Stomach (tissue), 9 donors: ENCODE data around the gene TMEM115. TPM values are rescaled to one million over a fixed set of nuclear protein-coding genes. Genes with fewer than 3 reads are reported as not detected.

ENCODE experiments used
- DNase-seq, 2 donors: peaks; one replicate each; pipeline versions ENCODE4 v3.0.0 to v3.0.0-alpha.2; 2013 to 2019
- H3K27ac ChIP-seq, 5 donors: fragments of 200-600 bp in 4 of 5; sonication (generic) in 4 of 5; one replicate each; pipeline ENCODE4 v1.5.1; 2013 to 2019; ENCODE audit warnings: mild to moderate bottlenecking in 1 of 5, moderate library complexity in 1 of 5
- H3K27me3 ChIP-seq, 3 donors: fragments of 200-600 bp; sonication (generic); one replicate each; pipeline ENCODE4 v1.5.1; 2017 to 2019; ENCODE audit warnings: mixed run types in 1 of 3
- H3K36me3 ChIP-seq, 4 donors: fragments of 200-600 bp; sonication (generic); 1 replicate in 3 of 4; 2 replicates in 1 of 4; pipeline ENCODE4 v1.5.1; 2016 to 2019
- H3K4me1 ChIP-seq, 4 donors: fragments of 200-600 bp; sonication (generic); one replicate each; pipeline ENCODE4 v1.5.1; 2016 to 2019
- H3K4me3 ChIP-seq, 4 donors: fragments of 200-600 bp; sonication (generic) in 3 of 4; one replicate each; pipeline ENCODE4 v1.5.1; 2016 to 2019; ENCODE audit warnings: mild to moderate bottlenecking in 1 of 4
- H3K9me3 ChIP-seq, 4 donors: fragments of 200-600 bp; sonication (generic); one replicate each; pipeline ENCODE4 v1.5.1; 2016 to 2019
- CTCF ChIP-seq, 7 experiments: fragments of 450-650 bp in 4 of 7; fragments of 200-600 bp in 3 of 7; sonication (generic) in 3 of 7; IDR thresholded peaks; one replicate each; pipeline ENCODE4 v1.5.1; 2016 to 2019; ENCODE audit warnings: antibody characterized with exemption in 7 of 7, control low read depth in 2 of 7, mild to moderate bottlenecking in 1 of 7
- EP300 ChIP-seq: sonication (generic); formaldehyde crosslinking; IDR thresholded peaks from one replicate; pipeline ENCODE4 v1.6.1; 2017; ENCODE audit warnings: antibody characterized with exemption
- POLR2A ChIP-seq, 4 donors: fragments of 450-650 bp; IDR thresholded peaks; one replicate each; pipeline ENCODE4 v1.6.1; 2016; ENCODE audit warnings: antibody characterized with exemption in 4 of 4, control low read depth in 2 of 4, mild to moderate bottlenecking in 1 of 4, moderate library complexity in 1 of 4
- POLR2AphosphoS5 ChIP-seq, 3 donors: sonication (generic); formaldehyde crosslinking; IDR thresholded peaks; one replicate each; pipeline ENCODE4 v1.6.1; 2016; ENCODE audit warnings: antibody characterized with exemption in 3 of 3
- WGBS, 5 donors: extraction: QIAGEN DNeasy Blood & Tissue Kit in 3 of 5; methylation state at CpG; one replicate each; pipeline versions ENCODE4 v1.1.5 to v1.1.7; 2013 to 2018; 5-methylcytosine and 5-hydroxymethylcytosine counted together
- intact Hi-C: fragments of 100-400 bp; cut with DNase I; formaldehyde crosslinking; loops from one replicate; pipeline ENCODE4 v1.15.1; 2023; ENCODE audit warnings: low total_unique reads
- polyA plus RNA-seq, 3 donors: library from polyadenylated mRNA; stranded (reverse); fragments of 200-250 nt; gene quantifications; one replicate each; pipeline ENCODE4 v1.2.3, GENCODE V29; 2013
- total RNA-seq, 5 donors: library from RNA; depleted of rRNA; stranded (reverse); fragments of >200 nt; gene quantifications; one replicate each; pipeline versions ENCODE4 v1.1.0 to v1.2.3, GENCODE V29; 2014 to 2016
- donor health status: healthy with polysubstance abuse.
- donor health status: Bipolar disorder and iron deficiency.
- donor health status: healthy.

The TMEM115 gene
- total and polyA plus RNA-seq, 8 donors: 14.6 to 128 (median 27.4) TPM

- H3K27me3 ChIP-seq: peaks cover 0 to 6% (median 0%) of the 10 kb centered on the region in 3 donors
- WGBS, 5 donors: 65 to 75% (median 69%) methylated on average over 5 to 7 of the region's 7 CpGs
- no peak for DNase-seq
- TF ChIP-seq EP300 (no peak), POLR2AphosphoS5 (IDR thresholded peaks at IDR 0.05) (no peak), CTCF (IDR thresholded peaks at IDR 0.05) (no peak), POLR2A (IDR thresholded peaks at IDR 0.05) (no peak)
- no peak overlapping the region for H3K4me3 ChIP-seq
- H3K9me3 ChIP-seq: no peaks in the 10 kb centered on the region
- no peak overlapping the region for H3K27ac ChIP-seq
- intact Hi-C loops: loop anchor here (10.0 kb wide), 1 partner anchor 159 kb away; no protein-coding TSS in a partner anchor
- peaks cover 0 to 6% (median 0%) of the 10 kb centered on the region in 4 donors for H3K36me3 ChIP-seq
- H3K4me1 ChIP-seq: no peaks in the 10 kb centered on the region
Measured at GRCh38 chr3:50375258-50375931, 16.1 kb upstream of the TMEM115 start.

GRCh38 chr3:50374363-50375257 is 15.3 kb upstream of the TMEM115 start:
- Histone ChIP-seq H3K27me3 (peaks cover 0 to 6% (median 0%) of the 10 kb centered on the region in 3 donors), H3K27ac (no peak overlapping the region), H3K4me1 (no peaks in the 10 kb centered on the region), H3K36me3 (peaks cover 0 to 6% (median 0%) of the 10 kb centered on the region in 4 donors), H3K9me3 (no peaks in the 10 kb centered on the region), H3K4me3 (no peak overlapping the region)
- DNase-seq: no peak
- 75 to 83% (median 82%) methylated on average over 13 to 22 of the region's 22 CpGs for WGBS, 5 donors
- intact Hi-C loops: loop anchor here (10.0 kb wide), 1 partner anchor 160 kb away; no protein-coding TSS in a partner anchor
- no peak for TF ChIP-seq POLR2AphosphoS5 (IDR thresholded peaks at IDR 0.05)
- no peak for TF ChIP-seq EP300
- no peak for TF ChIP-seq CTCF (IDR thresholded peaks at IDR 0.05)
- no peak for TF ChIP-seq POLR2A (IDR thresholded peaks at IDR 0.05)

- Histone ChIP-seq H3K27ac (no peak overlapping the region), H3K27me3 (peaks cover 0 to 6% (median 0%) of the 10 kb centered on the region in 3 donors), H3K4me3 (no peak overlapping the region), H3K4me1 (no peaks in the 10 kb centered on the region), H3K9me3 (no peaks in the 10 kb centered on the region), H3K36me3 (peaks cover 0 to 6% (median 0%) of the 10 kb centered on the region in 4 donors)
- TF ChIP-seq POLR2A (IDR thresholded peaks at IDR 0.05) (no peak), POLR2AphosphoS5 (IDR thresholded peaks at IDR 0.05) (no peak), EP300 (no peak), CTCF (IDR thresholded peaks at IDR 0.05) (no peak)
- no peak for DNase-seq
- WGBS, 5 donors: 51 to 63% (median 58%) methylated on average over 12 of the region's 12 CpGs
- intact Hi-C loops: loop anchor here (10.0 kb wide), 1 partner anchor 161 kb away; no protein-coding TSS in a partner anchor
Measured at GRCh38 chr3:50373146-50374051, 14.1 kb upstream of the TMEM115 start.
